Small intestine (tissue), 16 donors: ENCODE measurements around the gene TMEM130. TPM values are rescaled to one million over a fixed set of nuclear protein-coding genes. Genes with fewer than 3 reads are reported as not detected.

ENCODE experiments used
- DNase-seq, 2 donors: peaks; one replicate each; pipeline versions ENCODE4 v3.0.0 to v3.0.0-alpha.2; 2013
- FAIRE-seq: peaks from 2 replicates; lab custom pipeline; 2012; peaks lifted over from hg19 to GRCh38; lab: Jason Lieb, UNC
- H3K27ac ChIP-seq, 3 donors: one replicate each; pipeline ENCODE4 v1.5.1; 2013; ENCODE audit warnings: low read length in 2 of 3, mild to moderate bottlenecking in 2 of 3, control low read depth in 1 of 3, inconsistent platforms in 1 of 3, low read depth in 1 of 3, moderate library complexity in 1 of 3
- H3K27me3 ChIP-seq, 3 donors: one replicate each; pipeline ENCODE4 v1.6.1; 2013; ENCODE audit warnings: low read length in 3 of 3, inconsistent platforms in 1 of 3; ENCODE audit not compliant: control insufficient read depth in 3 of 3, insufficient read depth in 3 of 3
- H3K36me3 ChIP-seq, 3 donors: one replicate each; pipeline ENCODE4 v1.6.1; 2013; ENCODE audit warnings: low read length in 3 of 3, inconsistent platforms in 1 of 3, low read depth in 1 of 3, mild to moderate bottlenecking in 1 of 3, moderate library complexity in 1 of 3; ENCODE audit not compliant: control insufficient read depth in 3 of 3, insufficient read depth in 2 of 3
- H3K4me1 ChIP-seq, 3 donors: one replicate each; pipeline ENCODE4 v1.6.1; 2013; ENCODE audit warnings: low read length in 2 of 3, inconsistent platforms in 1 of 3, low read depth in 1 of 3, mild to moderate bottlenecking in 1 of 3, moderate library complexity in 1 of 3; ENCODE audit not compliant: control insufficient read depth in 3 of 3, insufficient read depth in 2 of 3
- H3K4me3 ChIP-seq, 3 donors: one replicate each; pipeline ENCODE4 v1.5.1; 2013; ENCODE audit warnings: low read length in 3 of 3, control low read depth in 1 of 3, inconsistent platforms in 1 of 3, low read depth in 1 of 3, mild to moderate bottlenecking in 1 of 3, moderate library complexity in 1 of 3
- H3K9me3 ChIP-seq, 2 donors: one replicate each; pipeline ENCODE4 v1.6.1; 2013; ENCODE audit warnings: low read depth in 1 of 2, low read length in 1 of 2; ENCODE audit not compliant: control insufficient read depth in 2 of 2, insufficient read depth in 1 of 2
- WGBS, 3 donors: extraction: QIAGEN DNeasy Blood & Tissue Kit; methylation state at CpG; one replicate each; pipeline ENCODE4 v1.1.7; 2013; 5-methylcytosine and 5-hydroxymethylcytosine counted together
- long read RNA-seq, 10 donors: transcript quantifications; one replicate each; lab custom pipeline, GENCODE V29; 2026
- polyA plus RNA-seq, 4 donors: library from polyadenylated mRNA; stranded (reverse) in 3 of 4; unstranded in 1 of 4; fragments of 200-250 nt in 3 of 4; fragments of 120-200 nt in 1 of 4; gene quantifications; one replicate each; pipeline versions ENCODE4 v1.2.1 to v1.2.3, GENCODE V29; 2013
- donor health status: healthy with polysubstance abuse.
- donor health status: control.
- donor health status: control.
- donor health status: Bipolar disorder and iron deficiency.
- donor health status: healthy.

Gene TMEM130
- polyA plus RNA-seq, result 1 to 10 TPM in 1 of 4 donors, under 1 TPM in 1, not detected in 2; 0.27 to 4.0 TPM
- long read RNA-seq, donor 1, result 0 reads
- long read RNA-seq, donor 2, result 0 reads
- long read RNA-seq, donor 3, result 0 reads
- long read RNA-seq, donor 4, result 0 reads
- long read RNA-seq, donor 5, partial matches to known transcripts, result 0 of 1 reads
- long read RNA-seq, donor 5, other reads (novel, unspliced or antisense), result 0 of 1 reads
- long read RNA-seq, donor 6, result 0 reads
- long read RNA-seq, donor 7, result 0 reads
- long read RNA-seq, donor 8, result 0 reads
- long read RNA-seq, donor 9, partial matches to known transcripts, result 0 of 1 reads
- long read RNA-seq, donor 9, other reads (novel, unspliced or antisense), result 0 of 1 reads
- long read RNA-seq, donor 10, partial matches to known transcripts, result 0 of 2 reads
- long read RNA-seq, donor 10, other reads (novel, unspliced or antisense), result 0 of 2 reads

- WGBS, 3 donors, result 1 to 4% (median 2%) methylated on average over 31 to 69 of the region's 69 CpGs
- no peaks in the 10 kb centered on the region for H3K4me1 ChIP-seq
- no peaks in the 10 kb centered on the region for H3K9me3 ChIP-seq
- peak within 1 kb of the TSS in 2 of 3 donors; percentile 19 to 37 for H3K4me3 ChIP-seq
- peaks cover 16 to 39% (median 18%) of the 10 kb centered on the region in 3 donors for H3K27me3 ChIP-seq
- FAIRE-seq (no peak), DNase-seq (peak in 1 of 2 donors; percentile 30)
- H3K36me3 ChIP-seq, result no peaks in the 10 kb centered on the region
- H3K27ac ChIP-seq, result no peak within 1 kb of the TSS
These were observed at the start of gene TMEM130 for GRCh38 chr7:98869597-98870120. Gene TMEM130 (minus strand): TSS chr7:98870014. CDS start chr7:98869861, 153 bp downstream.

- FAIRE-seq, result no peak
These were observed 47.5 kb upstream of the TMEM130 start for GRCh38 chr7:98917331-98917730.

GRCh38 chr7:98913612-98914011 is 43.8 kb upstream of the TMEM130 start:
- no peak overlapping the region for H3K27ac ChIP-seq
- H3K9me3 ChIP-seq, result no peaks in the 10 kb centered on the region
- peaks cover 18 to 62% (median 45%) of the 10 kb centered on the region in 3 donors for H3K36me3 ChIP-seq
- no peaks in the 10 kb centered on the region for H3K27me3 ChIP-seq
- H3K4me1 ChIP-seq, result no peaks in the 10 kb centered on the region
- no peak for DNase-seq
- no peak overlapping the region for H3K4me3 ChIP-seq
- FAIRE-seq, result no peak

More at GRCh38 chr7:98917331-98917730, 47.5 kb upstream of the TMEM130 start:
- no peak for DNase-seq
- 95 to 97% (median 96%) methylated on average over 12 of the region's 12 CpGs for WGBS, 3 donors
- Histone ChIP-seq H3K36me3 (peaks cover 14 to 76% (median 40%) of the 10 kb centered on the region in 3 donors), H3K27ac (no peak overlapping the region), H3K4me1 (no peaks in the 10 kb centered on the region), H3K9me3 (no peaks in the 10 kb centered on the region), H3K27me3 (no peaks in the 10 kb centered on the region), H3K4me3 (no peak overlapping the region)

GRCh38 chr7:98913026-98913425 is 43.2 kb upstream of the TMEM130 start:
- no peak for DNase-seq
- H3K36me3 ChIP-seq, result peaks cover 19 to 62% (median 45%) of the 10 kb centered on the region in 3 donors
- H3K27ac ChIP-seq, result no peak overlapping the region
- 90 to 95% (median 90%) methylated on average over 8 of the region's 8 CpGs for WGBS, 3 donors
- FAIRE-seq, result no peak
- H3K27me3 ChIP-seq, result no peaks in the 10 kb centered on the region
- no peaks in the 10 kb centered on the region for H3K9me3 ChIP-seq
- no peak overlapping the region for H3K4me3 ChIP-seq
- no peaks in the 10 kb centered on the region for H3K4me1 ChIP-seq

- WGBS, 3 donors, result 80 to 87% (median 84%) methylated on average over 5 of the region's 5 CpGs
- H3K9me3 ChIP-seq, result no peaks in the 10 kb centered on the region
- H3K27me3 ChIP-seq, result no peaks in the 10 kb centered on the region
- H3K4me1 ChIP-seq, result no peaks in the 10 kb centered on the region
- H3K36me3 ChIP-seq, result peaks cover 20 to 61% (median 42%) of the 10 kb centered on the region in 3 donors
- DNase-seq, result no peak
- no peak overlapping the region for H3K4me3 ChIP-seq
- H3K27ac ChIP-seq, result no peak overlapping the region
- FAIRE-seq, result no peak
These were observed 42.1 kb upstream of the TMEM130 start for GRCh38 chr7:98911916-98912315.

- no peak for FAIRE-seq
- no peak for DNase-seq
These were observed 40.6 kb upstream of the TMEM130 start for GRCh38 chr7:98910427-98910826.

GRCh38 chr7:98909487-98909886 is 39.7 kb upstream of the TMEM130 start:
- no peaks in the 10 kb centered on the region for H3K27me3 ChIP-seq
- H3K36me3 ChIP-seq, result peaks cover 16 to 60% (median 38%) of the 10 kb centered on the region in 3 donors
- H3K27ac ChIP-seq, result no peak overlapping the region
- 86 to 93% (median 92%) methylated on average over 8 of the region's 8 CpGs for WGBS, 3 donors
- no peaks in the 10 kb centered on the region for H3K4me1 ChIP-seq
- no peaks in the 10 kb centered on the region for H3K9me3 ChIP-seq
- DNase-seq, result no peak
- no peak for FAIRE-seq
- H3K4me3 ChIP-seq, result no peak overlapping the region

More at GRCh38 chr7:98910427-98910826, 40.6 kb upstream of the TMEM130 start:
- Histone ChIP-seq H3K4me1 (no peaks in the 10 kb centered on the region), H3K27me3 (no peaks in the 10 kb centered on the region), H3K4me3 (no peak overlapping the region), H3K36me3 (peaks cover 16 to 59% (median 37%) of the 10 kb centered on the region in 3 donors), H3K9me3 (no peaks in the 10 kb centered on the region), H3K27ac (no peak overlapping the region)
- WGBS, 3 donors, result 94 to 97% (median 95%) methylated on average over 3 of the region's 3 CpGs

- no peak for DNase-seq
- WGBS, 3 donors, result 94 to 96% (median 94%) methylated on average over 19 of the region's 19 CpGs
- Histone ChIP-seq H3K4me1 (no peaks in the 10 kb centered on the region), H3K27ac (no peak overlapping the region), H3K9me3 (no peaks in the 10 kb centered on the region), H3K36me3 (peaks cover 19 to 63% (median 35%) of the 10 kb centered on the region in 3 donors), H3K27me3 (no peaks in the 10 kb centered on the region), H3K4me3 (no peak overlapping the region)
- FAIRE-seq, result no peak
These were observed 38.8 kb upstream of the TMEM130 start for GRCh38 chr7:98908585-98908984.
